Inferior parietal cortex (tissue), 1 donor: ENCODE measurements around the gene AQR.
"Not testable (repeated sequence)": the region's sequence is repeated elsewhere in the genome, so short reads cannot be mapped to it uniquely, and the experiment has no call there.

Source experiments
- DNase-seq: peaks from one replicate; pipeline ENCODE4 v3.0.0-alpha.2; 2016; ENCODE audit errors: extremely low spot score

AQR gene

GRCh38 chr15:34953851-34954250, 15.7 kb downstream of the AQR start:
- DNase-seq: no peak

- no peak for DNase-seq
These were observed 17.1 kb downstream of the AQR start for GRCh38 chr15:34952481-34952880.

GRCh38 chr15:34951993-34952392, 17.5 kb downstream of the AQR start:
- no peak for DNase-seq

GRCh38 chr15:34944936-34945335, 24.6 kb downstream of the AQR start:
- no peak for DNase-seq

- no peak for DNase-seq
These were observed 25.8 kb downstream of the AQR start for GRCh38 chr15:34943711-34944110.

- not testable (repeated sequence) for DNase-seq
These were observed 26.3 kb downstream of the AQR start for GRCh38 chr15:34943264-34943663.

- DNase-seq: no peak
These were observed 27.2 kb downstream of the AQR start for GRCh38 chr15:34942363-34942762.

- no peak for DNase-seq
These were observed 27.7 kb downstream of the AQR start for GRCh38 chr15:34941831-34942230.

GRCh38 chr15:34941185-34941698, 28.3 kb downstream of the AQR start:
- no peak for DNase-seq

- DNase-seq: no peak
These were observed 36.0 kb downstream of the AQR start for GRCh38 chr15:34933432-34933975.

- not testable (repeated sequence) for DNase-seq
These were observed 41.2 kb downstream of the AQR start for GRCh38 chr15:34928349-34928748.

- no peak for DNase-seq
These were observed 41.8 kb downstream of the AQR start for GRCh38 chr15:34927726-34928125.

GRCh38 chr15:34914317-34914716, 55.2 kb downstream of the AQR start:
- DNase-seq: no peak

GRCh38 chr15:34905047-34905446, 64.5 kb downstream of the AQR start:
- DNase-seq: no peak

- no peak for DNase-seq
These were observed 65.0 kb downstream of the AQR start for GRCh38 chr15:34904527-34904926.

GRCh38 chr15:34900748-34901147, 68.8 kb downstream of the AQR start:
- no peak for DNase-seq

- DNase-seq: no peak
These were observed 73.4 kb downstream of the AQR start for GRCh38 chr15:34896183-34896582.

GRCh38 chr15:34893967-34894366, 75.6 kb downstream of the AQR start:
- DNase-seq: no peak

- no peak for DNase-seq
These were observed 76.5 kb downstream of the AQR start for GRCh38 chr15:34892963-34893591.

GRCh38 chr15:34890424-34890823, 79.1 kb downstream of the AQR start:
- DNase-seq: no peak

GRCh38 chr15:34889476-34889875, 80.1 kb downstream of the AQR start:
- DNase-seq: no peak

- DNase-seq: no peak
These were observed 83.4 kb downstream of the AQR start for GRCh38 chr15:34886134-34886533.

GRCh38 chr15:34883633-34884032, 85.9 kb downstream of the AQR start:
- no peak for DNase-seq

GRCh38 chr15:34883042-34883441, 86.5 kb downstream of the AQR start:
- DNase-seq: no peak
